GM15510 (cell line): ENCODE results near the gene MAP2K2.

Experiments used
- POLR2A ChIP-seq: IDR thresholded peaks from 3 replicates; pipeline ENCODE4 v1.6.1; 2011; ENCODE audit warnings: borderline replicate concordance; ENCODE audit not compliant: insufficient read length; ENCODE audit errors: extremely low read depth

The MAP2K2 gene

DNA sequence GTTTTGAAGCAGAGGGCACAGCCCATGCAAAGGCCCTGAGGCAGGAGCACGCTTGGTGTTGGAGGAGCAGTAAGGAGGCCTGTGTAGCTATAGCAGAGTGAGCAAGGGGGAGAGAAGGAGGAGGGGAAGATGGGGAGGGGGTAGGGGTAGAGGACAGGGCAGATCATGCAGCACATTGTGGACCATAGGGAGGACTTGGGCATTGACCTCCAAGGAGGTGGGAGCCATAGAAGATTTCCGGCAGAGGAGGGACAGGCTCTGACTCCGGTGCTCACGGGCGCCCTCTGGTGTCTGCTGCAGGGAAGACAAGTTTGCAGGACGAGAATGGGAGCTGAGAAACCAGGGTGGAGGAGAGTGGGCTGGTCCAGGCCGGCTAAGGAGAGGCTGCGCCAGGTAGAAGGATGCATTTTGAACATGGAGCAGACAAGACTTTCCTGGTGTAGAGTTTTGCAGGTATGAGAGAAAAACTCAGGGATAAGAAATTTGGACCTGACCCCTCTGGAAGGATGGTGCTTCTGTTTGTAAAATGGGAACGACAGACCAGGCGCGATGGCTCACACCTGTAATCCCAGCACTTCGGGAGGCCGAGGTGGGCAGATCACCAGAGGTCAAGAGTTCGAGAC lies 15.8 kb upstream of the MAP2K2 start:
- TF ChIP-seq POLR2A, result no peak

GRCh38 chr19:4138445-4138844 lies 14.5 kb upstream of the MAP2K2 start:
- TF ChIP-seq POLR2A, result no peak

GRCh38 chr19:4136680-4137088 lies 12.8 kb upstream of the MAP2K2 start:
- no peak for TF ChIP-seq POLR2A

DNA sequence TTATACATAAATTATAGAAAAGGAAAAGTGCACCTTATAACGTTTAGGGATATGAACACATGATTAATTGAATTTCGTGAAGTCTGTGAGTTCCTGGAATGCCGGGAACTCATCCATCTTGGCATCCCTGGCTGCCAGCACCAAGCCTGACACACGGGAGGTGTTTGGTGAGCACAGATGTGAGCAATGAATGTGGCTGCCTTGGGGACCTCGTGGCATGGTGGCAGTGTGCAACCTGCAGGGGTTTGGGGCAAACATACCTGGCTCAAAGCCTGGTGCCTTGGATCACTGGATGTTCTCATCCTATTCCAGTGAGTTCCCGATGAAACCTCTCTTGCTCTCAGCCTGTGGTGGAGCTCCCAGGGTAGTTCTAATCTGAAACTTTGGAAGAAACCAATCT lies 10.4 kb upstream of the MAP2K2 start:
- no peak for TF ChIP-seq POLR2A

DNA sequence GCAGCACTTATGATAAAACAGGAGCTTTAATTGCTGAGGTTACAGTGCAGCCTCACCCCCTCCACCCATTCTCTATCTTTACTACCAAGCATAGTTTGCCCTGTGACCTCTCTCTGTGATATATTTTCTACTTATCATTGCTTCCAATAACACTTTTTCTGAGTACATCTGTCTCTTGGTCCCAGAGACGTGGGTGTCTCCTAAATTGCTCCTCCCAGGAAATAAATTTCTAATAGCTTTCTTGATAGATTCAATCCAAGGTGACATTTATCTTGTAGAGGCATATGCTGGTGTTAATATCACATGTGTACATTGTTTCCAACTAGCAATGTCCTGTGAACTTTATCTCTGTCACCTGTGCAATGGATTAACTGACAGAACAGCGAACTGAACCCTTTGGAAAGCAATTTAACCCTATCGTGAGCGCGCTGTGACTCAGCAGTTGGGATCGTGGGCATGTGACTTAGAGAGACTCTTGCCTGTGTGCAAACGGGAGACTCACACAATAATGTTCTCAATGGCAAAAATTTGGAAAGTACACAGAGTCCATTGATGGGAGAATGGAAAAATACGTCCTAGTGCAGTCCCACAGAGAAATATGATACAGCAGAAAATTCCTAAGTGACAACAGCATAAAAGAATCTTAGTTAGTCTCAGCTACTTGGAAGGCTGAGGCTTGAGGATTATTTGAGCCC lies 7.0 kb upstream of the MAP2K2 start:
- no peak for TF ChIP-seq POLR2A

DNA sequence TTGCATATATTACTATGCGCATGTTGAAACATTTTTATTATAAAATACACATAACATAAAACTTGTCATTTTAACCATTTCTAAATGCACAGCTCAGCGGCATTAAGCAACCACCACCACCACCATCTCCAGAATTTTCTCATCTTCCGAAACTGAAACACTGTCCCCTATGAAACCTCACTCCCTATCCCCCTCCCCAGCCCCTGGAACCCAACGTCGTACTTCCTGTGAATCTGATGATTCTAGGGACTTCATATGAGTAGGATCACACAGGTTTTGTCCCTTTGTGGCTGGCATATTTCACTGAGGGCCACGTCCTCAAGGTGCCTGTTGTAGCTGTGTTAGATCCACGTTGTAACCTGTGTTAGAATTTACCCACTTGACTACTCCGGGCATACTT lies 716 bp upstream of the MAP2K2 start:
- TF ChIP-seq POLR2A, result no peak

DNA sequence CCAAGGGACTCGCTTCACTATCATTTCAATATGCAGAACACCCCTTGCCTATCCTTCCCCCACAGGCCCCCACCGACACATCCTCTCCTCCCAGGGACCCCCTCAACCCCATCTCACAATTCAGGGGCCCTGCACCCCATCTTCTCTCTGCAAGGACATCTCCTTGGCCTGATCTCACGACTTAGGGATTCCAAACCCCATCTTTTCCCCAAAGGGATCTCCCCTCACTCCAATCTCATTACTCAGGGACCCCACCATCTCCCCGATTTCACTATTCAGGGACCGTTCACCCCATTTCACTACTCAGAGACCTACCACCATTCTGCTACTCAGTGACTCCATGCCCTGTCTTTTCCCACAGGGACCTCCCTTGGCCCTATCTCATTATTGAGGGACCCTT lies 1.4 kb downstream of the MAP2K2 start:
- TF ChIP-seq POLR2A, result no peak

- no peak for TF ChIP-seq POLR2A
Measured at GRCh38 chr19:4121815-4122214, 2.1 kb downstream of the MAP2K2 start.

DNA sequence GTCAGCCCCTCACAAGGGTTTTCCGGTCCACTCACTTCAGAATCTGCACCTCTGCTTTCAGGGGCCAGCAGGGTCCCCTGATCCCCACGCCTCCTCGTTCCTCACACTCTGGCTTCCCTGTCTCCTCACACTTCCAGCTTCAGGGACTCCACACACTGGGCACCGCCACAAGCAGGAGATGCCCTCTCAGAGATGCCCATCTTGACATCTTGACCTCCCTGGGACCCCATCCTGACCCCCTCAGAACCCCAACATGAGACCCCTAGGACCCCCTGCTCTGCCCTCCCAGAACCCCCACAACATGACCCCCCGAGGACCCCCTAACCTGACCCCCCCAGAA lies 2.7 kb downstream of the MAP2K2 start:
- no peak for TF ChIP-seq POLR2A

DNA sequence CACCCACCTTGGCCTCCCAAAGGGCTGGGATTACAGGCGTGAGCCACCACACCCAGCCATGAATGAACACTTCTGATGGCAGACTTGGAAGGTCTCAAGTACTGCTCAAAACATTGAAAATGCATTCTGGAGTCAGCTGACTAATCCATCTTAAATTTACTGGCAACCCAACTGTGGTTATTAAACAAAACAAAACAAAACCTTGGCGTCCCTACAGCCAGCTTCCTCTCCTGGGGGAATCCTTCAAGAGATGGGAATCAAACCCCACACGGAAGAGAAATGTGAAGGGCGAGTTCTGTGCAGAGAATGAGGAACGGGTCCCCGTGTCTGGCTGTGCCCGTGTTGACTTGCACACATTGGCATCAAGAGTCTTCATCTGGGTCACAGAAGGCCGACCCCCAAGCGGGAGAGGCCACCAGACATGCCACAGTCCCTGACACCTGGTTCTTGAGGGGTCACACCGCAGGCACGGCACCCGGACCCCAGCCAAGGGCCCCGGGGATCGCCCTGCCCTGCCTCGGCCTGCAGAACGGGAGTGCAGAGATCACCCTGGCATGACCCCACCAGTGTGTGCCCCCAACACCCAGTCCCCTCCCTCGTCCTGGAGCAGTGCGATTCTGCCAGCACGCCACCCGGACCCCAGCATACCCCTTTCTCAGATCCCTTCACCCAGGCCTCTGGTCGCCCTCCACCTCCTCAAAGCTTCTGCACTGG lies 3.2 kb downstream of the MAP2K2 start:
- TF ChIP-seq POLR2A, result no peak

DNA sequence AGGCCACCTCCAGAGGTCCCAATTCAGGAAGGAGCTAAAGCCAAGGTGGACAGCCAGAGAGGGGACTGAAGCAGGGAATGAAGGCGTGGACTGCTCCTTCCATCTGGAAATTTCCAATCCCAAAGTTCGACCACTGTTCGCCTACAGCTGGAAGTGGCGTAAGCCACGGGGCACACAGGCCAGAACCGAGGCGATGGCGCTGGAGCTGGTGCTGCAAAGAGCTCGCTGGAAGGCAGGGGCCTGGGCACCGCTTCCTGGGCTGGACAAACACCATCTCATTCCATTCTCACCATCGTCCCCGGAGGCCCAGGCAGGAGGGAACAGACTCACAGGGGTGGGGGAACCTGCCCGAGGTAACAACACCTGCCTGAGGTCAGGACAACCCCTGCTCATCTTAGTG lies 4.2 kb downstream of the MAP2K2 start:
- no peak for TF ChIP-seq POLR2A

DNA sequence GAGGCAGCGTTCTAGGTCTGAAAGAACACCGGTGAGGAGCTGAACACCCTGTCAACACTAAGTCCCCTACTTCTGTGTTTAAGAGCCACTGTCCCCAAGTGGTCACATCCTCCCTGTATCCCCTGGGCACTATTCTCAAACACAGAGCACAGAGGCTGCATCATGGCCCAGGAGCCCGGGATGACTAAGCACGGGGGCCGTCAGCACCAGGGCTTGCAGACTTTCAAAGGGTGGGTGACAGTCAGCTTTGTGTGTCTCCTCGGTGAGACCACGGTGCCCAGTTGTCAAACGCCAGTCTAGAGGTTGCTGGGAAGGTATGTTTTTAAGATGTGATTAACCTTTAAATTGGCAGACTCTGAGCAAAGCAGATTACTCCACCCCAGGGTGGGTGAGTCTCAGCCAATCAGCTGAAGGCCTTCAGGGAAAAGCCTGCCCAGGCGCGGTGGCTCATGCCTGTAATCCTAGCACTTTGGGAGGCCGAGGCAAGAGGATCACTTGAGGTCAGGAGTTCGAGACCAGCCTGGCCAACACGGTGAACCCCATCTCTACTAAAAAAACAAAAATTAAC lies 8.0 kb downstream of the MAP2K2 start:
- no peak for TF ChIP-seq POLR2A

- TF ChIP-seq POLR2A, result peak; percentile 49
Measured at GRCh38 chr19:4115050-4115817, 8.7 kb downstream of the MAP2K2 start.

DNA sequence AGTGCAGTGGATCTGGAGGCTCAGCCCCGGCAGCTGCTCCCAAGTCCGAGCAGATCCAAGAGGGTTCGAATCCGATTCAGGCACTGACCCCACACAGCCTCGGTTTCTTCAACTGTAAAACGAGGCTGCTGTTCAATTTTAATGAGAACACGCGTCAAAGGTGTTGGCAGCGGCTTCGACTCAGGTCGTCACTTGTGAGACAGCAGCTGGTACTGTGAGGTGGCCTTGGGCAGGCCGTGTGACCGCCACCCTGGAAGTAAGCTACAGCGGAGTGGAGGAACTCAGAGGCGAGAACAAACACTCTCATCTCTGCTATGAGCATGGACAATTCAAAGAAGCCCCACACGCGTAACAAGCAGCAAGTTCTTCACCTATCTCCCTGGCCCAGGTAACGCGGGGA lies 9.7 kb downstream of the MAP2K2 start:
- TF ChIP-seq POLR2A, result no peak
